Measurements from ENCODE around the gene TIPRL. TPM values are rescaled to one million over a fixed set of nuclear protein-coding genes. Genes with fewer than 3 reads are reported as not detected.

Gene TIPRL
- total and polyA plus RNA-seq, 8 donors, result 6.8 to 17.3 (median 13.4) TPM

GRCh38 chr1:168163670-168164069 lies 15.1 kb upstream of the TIPRL start:
- no peak for FAIRE-seq
- WGBS, 2 donors, result 62 to 64% methylated on average over 3 of the region's 3 CpGs
- intact Hi-C loops (cut with DNase I), result no loop called here
- H3K4me3 ChIP-seq, result no peak overlapping the region
- H3K4me1 ChIP-seq, result no peaks in the 10 kb centered on the region
- DNase-seq, result no peak
- TF ChIP-seq, protein P1, sequence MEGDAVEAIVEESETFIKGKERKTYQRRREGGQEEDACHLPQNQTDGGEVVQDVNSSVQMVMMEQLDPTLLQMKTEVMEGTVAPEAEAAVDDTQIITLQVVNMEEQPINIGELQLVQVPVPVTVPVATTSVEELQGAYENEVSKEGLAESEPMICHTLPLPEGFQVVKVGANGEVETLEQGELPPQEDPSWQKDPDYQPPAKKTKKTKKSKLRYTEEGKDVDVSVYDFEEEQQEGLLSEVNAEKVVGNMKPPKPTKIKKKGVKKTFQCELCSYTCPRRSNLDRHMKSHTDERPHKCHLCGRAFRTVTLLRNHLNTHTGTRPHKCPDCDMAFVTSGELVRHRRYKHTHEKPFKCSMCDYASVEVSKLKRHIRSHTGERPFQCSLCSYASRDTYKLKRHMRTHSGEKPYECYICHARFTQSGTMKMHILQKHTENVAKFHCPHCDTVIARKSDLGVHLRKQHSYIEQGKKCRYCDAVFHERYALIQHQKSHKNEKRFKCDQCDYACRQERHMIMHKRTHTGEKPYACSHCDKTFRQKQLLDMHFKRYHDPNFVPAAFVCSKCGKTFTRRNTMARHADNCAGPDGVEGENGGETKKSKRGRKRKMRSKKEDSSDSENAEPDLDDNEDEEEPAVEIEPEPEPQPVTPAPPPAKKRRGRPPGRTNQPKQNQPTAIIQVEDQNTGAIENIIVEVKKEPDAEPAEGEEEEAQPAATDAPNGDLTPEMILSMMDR (IDR thresholded peaks at IDR 0.05), result no peak
- H3K36me3 ChIP-seq, result no peaks in the 10 kb centered on the region
- H3K27me3 ChIP-seq, result no peaks in the 10 kb centered on the region
- no peaks in the 10 kb centered on the region for H3K9me3 ChIP-seq
- ATAC-seq, result no peak
- no peak overlapping the region for H3K27ac ChIP-seq

- TF ChIP-seq, protein P1 (IDR thresholded peaks at IDR 0.05), result no peak
- Histone ChIP-seq H3K9me3 (no peaks in the 10 kb centered on the region), H3K36me3 (no peaks in the 10 kb centered on the region), H3K27me3 (no peaks in the 10 kb centered on the region), H3K27ac (no peak overlapping the region), H3K4me3 (no peak overlapping the region), H3K4me1 (no peaks in the 10 kb centered on the region)
- DNase-seq, result no peak
- FAIRE-seq, result no peak
- no peak for ATAC-seq
- intact Hi-C loops (cut with DNase I), result no loop called here
- WGBS, 2 donors, result 79 to 84% methylated on average over 3 of the region's 3 CpGs
Measured at GRCh38 chr1:168164771-168165170, 14.0 kb upstream of the TIPRL start.

DNA sequence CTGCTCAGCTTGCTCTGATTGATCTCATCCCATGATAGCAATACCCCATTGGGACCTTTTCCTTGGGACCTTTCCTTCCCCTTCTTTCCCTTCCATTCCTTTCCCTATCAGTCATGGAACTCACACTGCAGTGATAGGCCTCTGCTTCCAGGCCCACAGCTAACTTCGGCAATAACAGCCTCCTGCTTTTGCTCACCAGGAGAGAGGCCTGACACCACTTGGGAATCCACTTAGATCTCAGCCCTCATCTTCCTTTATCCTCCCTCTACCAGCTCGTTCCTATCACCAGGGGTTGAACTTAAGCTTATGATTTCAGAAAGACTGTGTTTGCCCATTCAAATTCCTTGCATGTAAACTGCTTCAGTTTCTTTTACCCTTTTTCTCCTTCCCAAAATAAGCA lies 11.0 kb upstream of the TIPRL start:
- WGBS, 2 donors, result 65 to 66% methylated on average over 2 of the region's 2 CpGs
- Histone ChIP-seq H3K9me3 (no peaks in the 10 kb centered on the region), H3K36me3 (no peaks in the 10 kb centered on the region), H3K27me3 (no peaks in the 10 kb centered on the region), H3K27ac (no peak overlapping the region), H3K4me1 (no peaks in the 10 kb centered on the region), H3K4me3 (no peak overlapping the region)
- ATAC-seq, result no peak
- intact Hi-C loops (cut with DNase I), result no loop called here
- no peak for DNase-seq
- no peak for FAIRE-seq
- TF ChIP-seq, protein P1 (IDR thresholded peaks at IDR 0.05), result no peak

GRCh38 chr1:168170564-168171508 lies 7.9 kb upstream of the TIPRL start:
- WGBS, 2 donors, result 85 to 87% methylated on average over 7 of the region's 7 CpGs
- H3K27ac ChIP-seq, result no peak overlapping the region
- no peaks in the 10 kb centered on the region for H3K36me3 ChIP-seq
- H3K4me1 ChIP-seq, result no peaks in the 10 kb centered on the region
- TF ChIP-seq, protein P1 (IDR thresholded peaks at IDR 0.05), result no peak
- intact Hi-C loops (cut with DNase I), result no loop called here
- no peaks in the 10 kb centered on the region for H3K27me3 ChIP-seq
- H3K4me3 ChIP-seq, result no peak overlapping the region
- ATAC-seq (no peak), FAIRE-seq (no peak), DNase-seq (no peak)
- no peaks in the 10 kb centered on the region for H3K9me3 ChIP-seq
